Measurements from ENCODE around the gene MYCBP.

The MYCBP gene

GRCh38 chr1:38818175-38818976 lies 54.8 kb downstream of the MYCBP start:
- Histone ChIP-seq H3K27me3 (ENCODE audit: control insufficient read depth, insufficient read depth, low read length) (peaks cover 72% of the 10 kb centered on the region), H3K4me1 (ENCODE audit: control insufficient read depth, insufficient read depth, low read length) (peaks cover 3% of the 10 kb centered on the region), H3K9me3 (ENCODE audit: control insufficient read depth, insufficient read depth, low read length) (no peaks in the 10 kb centered on the region), H3K36me3 (ENCODE audit: control insufficient read depth, insufficient read depth, low read length) (no peaks in the 10 kb centered on the region), H3K9ac (ENCODE audit: low read depth, low read length) (no peak overlapping the region), H3K4me3 (ENCODE audit: low read depth, low read length) (peak overlapping the region; percentile 70)

DNA sequence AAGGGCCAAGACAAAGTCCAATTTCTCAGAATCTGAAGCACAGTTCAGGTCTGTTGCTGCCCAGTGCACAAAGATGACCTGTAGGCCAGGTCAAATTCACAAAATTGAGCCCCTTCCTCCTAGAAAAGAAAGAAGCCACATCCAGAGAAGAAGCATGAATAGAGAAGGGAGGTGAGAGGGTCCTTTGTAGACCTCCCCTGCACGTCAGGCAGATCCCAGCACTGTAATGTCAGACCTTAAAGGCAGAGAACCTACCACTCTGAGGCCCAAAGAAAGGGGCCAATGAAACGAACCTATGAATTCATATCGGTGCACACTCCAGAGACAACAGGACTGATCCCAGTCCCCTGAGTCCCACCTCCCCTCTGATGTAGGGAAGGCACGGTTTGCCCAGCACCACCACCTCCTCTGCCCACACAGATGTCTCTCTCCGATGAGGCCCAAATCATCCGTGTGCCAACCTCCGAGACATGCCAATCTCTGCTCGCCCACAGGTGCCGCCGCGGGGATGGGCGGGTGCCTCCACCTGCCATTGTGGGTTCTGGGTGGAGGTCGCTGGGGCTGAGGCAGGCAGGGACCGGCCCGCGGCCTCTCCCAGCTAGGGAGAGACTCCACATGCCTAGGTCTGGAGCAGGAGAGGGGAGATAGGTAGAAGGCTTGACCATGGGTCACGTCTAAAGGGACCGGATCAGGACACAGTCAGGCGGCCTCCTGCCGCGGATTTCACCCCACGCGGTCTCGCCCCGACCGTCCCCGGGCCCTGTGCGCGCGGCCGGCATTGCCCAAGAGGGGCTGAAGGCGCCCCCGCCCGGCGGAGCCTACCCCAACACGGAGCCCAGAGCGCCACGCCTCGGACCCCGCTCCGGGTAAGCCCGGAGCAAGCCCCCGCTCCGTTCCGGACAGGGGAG lies 55.6 kb downstream of the MYCBP start:
- Histone ChIP-seq H3K36me3 (ENCODE audit: control insufficient read depth, insufficient read depth, low read length) (no peaks in the 10 kb centered on the region), H3K9ac (ENCODE audit: low read depth, low read length) (no peak overlapping the region), H3K4me1 (ENCODE audit: control insufficient read depth, insufficient read depth, low read length) (peaks cover 3% of the 10 kb centered on the region), H3K9me3 (ENCODE audit: control insufficient read depth, insufficient read depth, low read length) (no peaks in the 10 kb centered on the region), H3K27me3 (ENCODE audit: control insufficient read depth, insufficient read depth, low read length) (peaks cover 79% of the 10 kb centered on the region), H3K4me3 (ENCODE audit: low read depth, low read length) (peak overlapping the region; percentile 70)

DNA sequence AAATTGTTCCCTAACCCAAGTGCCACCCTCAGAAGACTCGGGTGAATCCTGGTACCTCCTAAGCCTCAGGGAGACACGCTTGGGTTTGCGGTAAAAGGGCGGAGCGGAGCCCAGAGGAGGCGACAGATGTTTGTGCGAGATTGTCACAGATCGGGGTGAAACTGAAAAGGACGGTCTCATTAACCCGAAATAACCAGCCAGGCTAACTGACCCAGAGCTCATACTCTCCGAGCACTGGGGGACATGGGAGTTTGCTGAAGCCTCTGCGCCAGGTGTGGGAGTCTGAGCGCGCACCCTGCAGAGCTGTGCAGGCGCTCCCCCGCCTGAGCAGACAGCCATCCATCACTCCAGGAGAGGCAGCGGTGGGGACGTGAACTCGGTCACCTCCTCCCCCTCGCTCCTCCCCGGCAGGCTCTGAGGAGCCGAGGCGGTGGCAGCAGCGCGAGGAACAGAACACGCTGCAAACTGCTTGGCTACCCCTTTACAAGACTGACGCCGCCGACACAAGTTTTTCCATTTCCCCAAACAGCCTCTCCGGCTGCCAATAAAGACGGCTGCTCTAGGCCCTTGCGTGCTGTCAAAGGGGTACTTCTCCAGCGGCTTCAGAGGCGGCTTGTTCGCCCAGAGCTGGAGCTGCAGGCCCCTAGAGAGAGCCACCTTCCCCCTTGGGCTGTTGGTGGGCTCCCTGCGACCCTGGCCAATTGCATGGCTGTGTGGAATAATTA lies 57.1 kb downstream of the MYCBP start:
- peak overlapping the region; percentile 47 for H3K4me3 ChIP-seq (ENCODE audit: low read depth, low read length)
- H3K9ac ChIP-seq (ENCODE audit: low read depth, low read length), result no peak overlapping the region
- H3K36me3 ChIP-seq (ENCODE audit: control insufficient read depth, insufficient read depth, low read length), result no peaks in the 10 kb centered on the region
- H3K9me3 ChIP-seq (ENCODE audit: control insufficient read depth, insufficient read depth, low read length), result no peaks in the 10 kb centered on the region
- peaks cover 74% of the 10 kb centered on the region for H3K27me3 ChIP-seq (ENCODE audit: control insufficient read depth, insufficient read depth, low read length)
- H3K4me1 ChIP-seq (ENCODE audit: control insufficient read depth, insufficient read depth, low read length), result peaks cover 3% of the 10 kb centered on the region

DNA sequence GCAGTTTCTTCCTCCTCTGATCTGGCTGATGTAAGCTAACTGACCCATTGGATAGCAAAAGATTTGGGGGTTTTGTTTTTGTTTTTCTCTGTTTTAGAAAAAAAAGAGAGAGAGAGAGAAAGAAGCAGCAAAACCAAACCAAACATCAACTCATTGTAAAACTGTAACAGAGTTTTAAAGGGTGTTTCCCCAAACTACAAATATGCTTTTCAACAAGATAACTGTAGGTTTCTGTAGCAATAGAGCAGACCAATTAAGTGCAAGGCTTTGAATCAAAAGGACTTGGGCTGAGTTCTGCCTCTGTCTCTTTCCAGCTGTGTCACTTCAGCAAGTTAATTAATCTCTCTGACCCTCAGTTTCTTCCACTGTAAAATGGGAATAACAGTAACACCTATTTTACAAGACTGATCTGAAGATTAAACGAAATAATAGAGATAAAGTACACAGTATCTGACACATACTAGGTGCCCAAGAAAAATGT lies 58.1 kb downstream of the MYCBP start:
- no peak overlapping the region for H3K9ac ChIP-seq (ENCODE audit: low read depth, low read length)
- peaks cover 70% of the 10 kb centered on the region for H3K27me3 ChIP-seq (ENCODE audit: control insufficient read depth, insufficient read depth, low read length)
- H3K36me3 ChIP-seq (ENCODE audit: control insufficient read depth, insufficient read depth, low read length), result no peaks in the 10 kb centered on the region

DNA sequence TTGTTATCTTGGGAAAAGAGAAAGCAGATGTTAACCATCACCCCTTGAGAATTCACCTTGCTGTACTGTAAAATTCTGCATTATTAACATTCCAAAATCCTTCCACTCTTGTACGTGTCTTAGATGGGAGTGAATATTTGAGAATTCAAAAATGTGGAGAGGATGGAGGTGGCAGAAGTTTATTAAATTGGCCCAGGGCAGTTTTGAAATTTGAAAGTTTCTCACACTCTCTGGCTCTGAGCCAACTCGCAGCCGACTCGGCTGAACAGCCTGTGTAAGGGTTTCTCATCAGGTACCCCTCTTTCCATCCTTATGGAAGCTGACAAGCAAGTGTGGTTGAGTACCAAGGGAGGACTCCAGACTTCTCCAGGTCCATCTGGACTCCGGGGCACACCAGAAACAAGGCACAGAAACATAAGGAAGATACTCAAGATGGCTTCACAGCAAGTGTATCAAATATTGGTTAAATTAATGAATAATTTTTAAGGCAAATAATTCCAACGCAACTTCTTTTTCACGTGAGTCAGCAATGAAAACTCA lies 58.6 kb downstream of the MYCBP start:
- Histone ChIP-seq H3K4me1 (ENCODE audit: control insufficient read depth, insufficient read depth, low read length) (peaks cover 3% of the 10 kb centered on the region), H3K27me3 (ENCODE audit: control insufficient read depth, insufficient read depth, low read length) (peaks cover 65% of the 10 kb centered on the region), H3K9me3 (ENCODE audit: control insufficient read depth, insufficient read depth, low read length) (no peaks in the 10 kb centered on the region), H3K9ac (ENCODE audit: low read depth, low read length) (no peak overlapping the region), H3K4me3 (ENCODE audit: low read depth, low read length) (no peak overlapping the region), H3K36me3 (ENCODE audit: control insufficient read depth, insufficient read depth, low read length) (no peaks in the 10 kb centered on the region)

More for the DNA sequence above, 58.1 kb downstream of the MYCBP start:
- Histone ChIP-seq H3K4me1 (ENCODE audit: control insufficient read depth, insufficient read depth, low read length) (peaks cover 3% of the 10 kb centered on the region), H3K4me3 (ENCODE audit: low read depth, low read length) (no peak overlapping the region), H3K9me3 (ENCODE audit: control insufficient read depth, insufficient read depth, low read length) (no peaks in the 10 kb centered on the region)

- peaks cover 3% of the 10 kb centered on the region for H3K4me1 ChIP-seq (ENCODE audit: control insufficient read depth, insufficient read depth, low read length)
- H3K9ac ChIP-seq (ENCODE audit: low read depth, low read length), result no peak overlapping the region
- no peaks in the 10 kb centered on the region for H3K9me3 ChIP-seq (ENCODE audit: control insufficient read depth, insufficient read depth, low read length)
- no peak overlapping the region for H3K4me3 ChIP-seq (ENCODE audit: low read depth, low read length)
- H3K36me3 ChIP-seq (ENCODE audit: control insufficient read depth, insufficient read depth, low read length), result no peaks in the 10 kb centered on the region
- peaks cover 75% of the 10 kb centered on the region for H3K27me3 ChIP-seq (ENCODE audit: control insufficient read depth, insufficient read depth, low read length)
Measured at GRCh38 chr1:38812981-38813380, 60.2 kb downstream of the MYCBP start.

All from iPS-15b (cell line).